Testis (tissue), 2 donors: Measurements from ENCODE around the gene NOTCH1.

Experiments used
- CTCF ChIP-seq, 3 experiments: fragments of 450-650 bp in 2 of 3; fragments of 200-600 bp in 1 of 3; sonication (generic) in 1 of 3; IDR thresholded peaks; one replicate each; pipeline ENCODE4 v1.5.1; 2016 to 2019; ENCODE audit warnings: antibody characterized with exemption in 3 of 3, mild to moderate bottlenecking in 2 of 3, moderate library complexity in 1 of 3
- POLR2A ChIP-seq: fragments of 450-650 bp; IDR thresholded peaks from one replicate; pipeline ENCODE4 v1.6.1; 2017; ENCODE audit warnings: antibody characterized with exemption, mild to moderate bottlenecking, moderate library complexity

- TF ChIP-seq CTCF (IDR thresholded peaks at IDR 0.05): no peak
- no peak for TF ChIP-seq POLR2A
These were observed 82.3 kb downstream of the NOTCH1 start for GRCh38 chr9:136463578-136463977.
